RWPE1 (cell line): Measurements from ENCODE around the gene APOL2.
"Not testable (repeated sequence)": the region's sequence is repeated elsewhere in the genome, so short reads cannot be mapped to it uniquely, and the experiment has no call there.

Experiments
- CTCF ChIA-PET: fragments of 350-600 bp; sonication (Branson Sonifier 250); formaldehyde crosslinking; extraction: SDS; loops from one replicate; lab custom pipeline; 2021; lab: Yijun Ruan, JAX
- POLR2A ChIA-PET: fragments of 400-600 bp; formaldehyde crosslinking; extraction: SDS; loops from one replicate; lab custom pipeline; 2020; ENCODE audit warnings: antibody characterized with exemption; ENCODE audit not compliant: low non-redundant PET; lab: Yijun Ruan, JAX
- DNase-seq: peaks from one replicate; pipeline ENCODE4 v3.0.0; 2012; ENCODE audit warnings: low spot score
- H3K27ac ChIP-seq: fragments of 450-650 bp; 2 replicates; pipeline ENCODE4 v1.5.1; 2017
- TF ChIP-seq, protein P1 (sequence below): fragments of 450-650 bp; conservative IDR thresholded peaks from 2 replicates; pipeline ENCODE4 v1.5.1; 2017; ENCODE audit warnings: low read depth, mild to moderate bottlenecking

APOL2 gene

DNA sequence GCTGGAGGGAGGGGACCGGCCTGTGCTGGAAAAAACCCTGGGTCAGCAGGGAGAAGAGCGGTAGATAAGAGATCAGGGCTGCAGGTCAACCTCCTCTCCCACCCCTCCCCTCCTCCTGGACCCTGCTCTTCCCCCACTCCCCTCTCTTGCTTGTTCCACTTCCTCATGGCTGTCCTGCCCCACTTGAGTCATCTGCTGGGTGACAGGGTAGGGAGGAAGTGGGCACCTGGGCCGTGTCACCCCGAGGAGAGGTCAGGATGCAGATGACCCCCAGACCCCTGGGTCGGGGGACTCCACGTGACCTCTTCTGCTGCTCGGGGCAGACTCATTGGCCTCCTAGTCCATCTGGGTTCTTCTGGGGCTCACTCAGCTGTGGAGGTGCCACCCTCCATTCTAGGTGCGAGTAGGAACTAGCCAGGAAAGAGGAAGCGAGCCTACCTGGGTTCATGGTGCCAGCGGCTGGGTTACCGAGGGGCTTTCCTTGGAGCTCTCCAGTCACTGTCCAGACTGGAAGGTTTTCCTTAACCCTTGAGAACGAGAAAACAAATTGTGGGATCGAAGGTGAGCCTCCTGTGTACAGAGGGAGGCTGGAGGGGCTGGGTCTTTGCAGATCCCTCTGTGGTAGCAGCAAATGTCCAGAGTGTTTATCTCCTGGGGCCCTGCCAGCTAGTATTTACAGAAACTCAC, 6.5 kb downstream of the APOL2 start:
- H3K27ac ChIP-seq: no peak overlapping the region
- TF ChIP-seq, protein P1, sequence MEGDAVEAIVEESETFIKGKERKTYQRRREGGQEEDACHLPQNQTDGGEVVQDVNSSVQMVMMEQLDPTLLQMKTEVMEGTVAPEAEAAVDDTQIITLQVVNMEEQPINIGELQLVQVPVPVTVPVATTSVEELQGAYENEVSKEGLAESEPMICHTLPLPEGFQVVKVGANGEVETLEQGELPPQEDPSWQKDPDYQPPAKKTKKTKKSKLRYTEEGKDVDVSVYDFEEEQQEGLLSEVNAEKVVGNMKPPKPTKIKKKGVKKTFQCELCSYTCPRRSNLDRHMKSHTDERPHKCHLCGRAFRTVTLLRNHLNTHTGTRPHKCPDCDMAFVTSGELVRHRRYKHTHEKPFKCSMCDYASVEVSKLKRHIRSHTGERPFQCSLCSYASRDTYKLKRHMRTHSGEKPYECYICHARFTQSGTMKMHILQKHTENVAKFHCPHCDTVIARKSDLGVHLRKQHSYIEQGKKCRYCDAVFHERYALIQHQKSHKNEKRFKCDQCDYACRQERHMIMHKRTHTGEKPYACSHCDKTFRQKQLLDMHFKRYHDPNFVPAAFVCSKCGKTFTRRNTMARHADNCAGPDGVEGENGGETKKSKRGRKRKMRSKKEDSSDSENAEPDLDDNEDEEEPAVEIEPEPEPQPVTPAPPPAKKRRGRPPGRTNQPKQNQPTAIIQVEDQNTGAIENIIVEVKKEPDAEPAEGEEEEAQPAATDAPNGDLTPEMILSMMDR: no peak
- no peak for DNase-seq
- ChIA-PET CTCF (no interaction called here), POLR2A (no interaction called here)

DNA sequence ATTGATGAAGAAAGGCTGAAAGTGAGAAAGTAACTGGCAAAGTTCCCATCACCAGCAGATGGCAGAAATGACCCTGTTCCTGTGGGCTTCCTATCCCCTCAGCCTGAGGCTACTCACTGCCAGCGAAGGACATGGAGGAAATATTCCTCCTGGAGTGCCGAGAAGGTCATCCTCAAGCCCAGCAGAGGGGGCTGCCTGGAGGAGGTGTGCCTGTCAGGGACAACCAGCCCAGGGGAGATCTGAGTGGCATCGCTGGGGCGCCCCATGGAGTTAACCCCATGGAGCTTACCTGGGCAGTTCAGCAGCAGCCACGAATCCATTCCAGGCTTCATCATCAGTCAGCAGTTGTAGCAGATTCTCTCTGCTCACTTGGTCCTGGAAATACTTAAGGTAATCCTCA, 8.3 kb downstream of the APOL2 start:
- POLR2A ChIA-PET, CTCF ChIA-PET, DNase-seq, H3K27ac ChIP-seq: not testable (repeated sequence)

DNA sequence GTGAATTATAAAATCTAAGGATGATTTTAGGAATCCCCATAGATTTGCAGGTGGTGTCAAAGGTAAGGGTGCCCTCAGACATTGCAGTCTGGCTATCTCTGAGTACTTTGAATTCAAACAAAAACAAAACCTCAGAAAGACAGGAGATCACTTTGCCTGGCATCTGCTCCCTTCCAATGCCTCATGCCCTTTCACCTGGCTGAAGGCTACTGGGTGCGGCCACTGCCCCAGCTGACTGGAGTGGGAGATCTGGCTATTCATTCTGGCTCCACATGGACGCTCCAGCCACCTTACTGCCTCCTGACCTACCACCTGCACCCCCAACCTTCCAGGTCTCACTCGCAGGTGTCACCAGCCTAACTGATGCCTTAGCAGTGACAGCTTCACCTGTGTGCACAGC, 9.7 kb downstream of the APOL2 start:
- CTCF ChIA-PET, POLR2A ChIA-PET, DNase-seq, H3K27ac ChIP-seq: not testable (repeated sequence)

DNA sequence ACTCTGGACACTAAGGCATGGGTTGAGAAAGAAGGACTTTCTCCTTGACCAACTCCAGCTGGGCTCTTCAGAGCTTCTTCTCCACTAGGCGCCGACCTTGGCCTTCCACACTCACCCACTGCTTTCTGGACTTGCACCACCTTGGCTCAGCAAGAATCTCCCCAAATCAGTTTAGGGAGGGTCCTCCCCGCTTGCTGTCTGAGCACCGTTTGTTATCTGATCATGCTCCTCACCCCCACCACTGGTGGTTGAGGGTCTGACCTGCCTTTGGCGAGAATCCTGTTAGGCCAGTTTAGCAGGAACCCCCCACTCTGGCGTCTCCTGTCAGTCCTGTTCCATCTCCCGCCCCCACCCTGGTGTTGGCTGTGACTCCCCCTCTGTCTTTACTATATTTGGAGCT, 10.4 kb downstream of the APOL2 start:
- no peak overlapping the region for H3K27ac ChIP-seq
- ChIA-PET POLR2A (no interaction called here), CTCF (no interaction called here)
- no peak for DNase-seq
- TF ChIP-seq, protein P1: no peak

DNA sequence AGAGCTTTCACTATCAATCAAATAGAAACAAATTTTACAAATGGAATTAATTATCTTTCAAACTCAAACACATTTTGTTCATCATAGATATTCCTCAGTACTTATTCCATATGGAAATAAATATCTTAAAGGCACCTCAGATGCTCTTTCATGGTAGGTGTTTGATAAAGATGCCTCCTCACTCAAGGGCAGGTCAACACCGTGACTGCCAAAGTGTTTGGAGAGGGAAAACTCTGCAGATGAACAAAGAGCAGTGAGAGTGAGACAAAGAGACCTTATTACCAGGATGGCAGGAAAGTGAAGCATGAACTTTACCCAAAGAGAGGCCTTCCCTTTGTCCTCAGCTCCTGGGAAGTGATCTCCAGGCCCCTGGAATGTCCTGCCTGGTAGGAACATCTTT, 11.0 kb downstream of the APOL2 start:
- CTCF ChIA-PET, DNase-seq, H3K27ac ChIP-seq, POLR2A ChIA-PET: not testable (repeated sequence)

DNA sequence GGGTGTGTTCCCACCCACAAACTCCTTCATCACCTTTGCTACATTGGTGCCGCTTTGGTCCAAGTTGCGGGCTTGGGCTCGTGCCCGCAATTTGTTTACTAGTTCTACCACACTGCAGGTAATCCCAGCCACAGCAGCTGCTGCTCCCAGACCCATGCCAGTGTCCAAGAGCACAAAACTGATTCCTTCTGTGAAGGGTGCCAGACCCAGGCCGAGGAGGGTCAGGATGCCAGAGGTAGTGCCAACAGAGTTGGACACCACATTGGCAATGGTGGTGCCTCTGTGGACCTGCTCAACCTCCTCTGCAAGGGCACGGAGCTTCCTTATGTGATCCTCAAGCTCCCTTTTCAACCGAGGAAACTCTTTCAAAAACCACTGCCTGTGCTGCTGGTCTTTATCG, 11.5 kb downstream of the APOL2 start:
- no peak overlapping the region for H3K27ac ChIP-seq
- TF ChIP-seq, protein P1: no peak
- ChIA-PET POLR2A (no interaction called here), CTCF (no interaction called here)
- DNase-seq: no peak

DNA sequence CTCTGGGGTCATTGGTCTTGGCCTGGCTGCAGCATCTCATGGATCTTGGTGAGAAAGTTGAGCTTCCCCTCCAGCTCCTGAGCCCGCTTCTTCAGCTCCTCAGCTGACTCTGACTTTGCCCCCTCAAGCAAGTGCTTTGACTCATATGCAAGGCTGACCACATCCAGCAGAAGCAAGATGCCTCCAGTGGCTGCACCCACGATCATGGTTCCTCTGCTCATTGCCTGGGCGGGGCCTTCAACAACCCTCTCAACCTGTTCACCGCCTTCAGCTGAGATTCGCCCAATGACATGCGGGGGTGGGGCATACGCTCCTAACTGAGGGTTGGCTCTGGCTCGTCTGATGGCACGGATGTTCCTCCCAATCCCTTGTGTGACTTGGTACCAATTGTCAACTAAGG, 11.9 kb downstream of the APOL2 start:
- no peak overlapping the region for H3K27ac ChIP-seq
- ChIA-PET POLR2A (no interaction called here), CTCF (no interaction called here)
- TF ChIP-seq, protein P1: no peak
- no peak for DNase-seq

DNA sequence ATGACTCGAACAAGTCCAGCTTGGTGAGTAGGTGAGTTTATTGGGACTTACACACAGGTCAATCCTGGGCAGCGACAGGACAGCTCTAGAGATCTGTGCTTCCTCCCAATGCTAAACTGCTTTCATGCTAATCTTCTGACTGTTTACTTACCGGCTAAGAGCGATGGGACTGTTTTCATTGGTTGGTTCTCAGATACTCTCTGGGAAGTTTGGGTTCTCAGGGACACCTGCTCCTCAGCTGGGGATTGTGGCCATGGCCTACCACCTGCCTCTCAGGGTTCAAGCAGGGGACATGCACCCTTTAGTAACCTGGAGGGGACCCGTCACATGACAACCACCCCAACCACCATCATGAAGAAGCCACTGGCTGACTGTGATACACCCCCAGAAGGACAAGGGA, 13.1 kb downstream of the APOL2 start:
- POLR2A ChIA-PET: no interaction called here
- DNase-seq: no peak
- H3K27ac ChIP-seq: no peak overlapping the region
- TF ChIP-seq, protein P1: no peak
- CTCF ChIA-PET: no interaction called here
